Activated T-helper 2 cell treated with anti-CD3 and anti-CD28 coated beads, Interferon-gamma antibody, Interleukin-2, Interleukin-4, amounts not matched to agents 10 μg/mL and 5 μg/mL and 100 μg/mL, durations not matched to agents 14 hours and 24 hours and 36 hours (primary cell): ENCODE results near the gene RNF145. TPM values are rescaled to one million over a fixed set of nuclear protein-coding genes. Genes with fewer than 3 reads are reported as not detected.
"Not testable (repeated sequence)": the region's sequence is repeated elsewhere in the genome, so short reads cannot be mapped to it uniquely, and the experiment has no call there.

ENCODE experiments used
- DNase-seq: peaks from one replicate; pipeline ENCODE4 v3.0.0; 2021; ENCODE audit warnings: low spot score
- H3K27ac Mint-ChIP-seq: one replicate; pipeline ENCODE4 v1.8.0; 2021; ENCODE audit warnings: mixed read lengths
- H3K27me3 Mint-ChIP-seq: one replicate; pipeline ENCODE4 v1.8.0; 2021; ENCODE audit warnings: low read depth, mixed read lengths
- H3K36me3 Mint-ChIP-seq: one replicate; pipeline ENCODE4 v1.8.0; 2021; ENCODE audit warnings: low read depth, mixed read lengths
- H3K4me1 Mint-ChIP-seq: one replicate; pipeline ENCODE4 v1.8.0; 2021; ENCODE audit warnings: low read depth, mixed read lengths
- H3K4me3 Mint-ChIP-seq: one replicate; pipeline ENCODE4 v1.8.0; 2021; ENCODE audit warnings: low read depth, mild to moderate bottlenecking, moderate library complexity, mixed read lengths
- H3K9me3 Mint-ChIP-seq: one replicate; pipeline ENCODE4 v1.8.0; 2021; ENCODE audit warnings: mixed read lengths
- intact Hi-C: fragments of 100-400 bp; cut with micrococcal nuclease; formaldehyde crosslinking; loops from one replicate; pipeline ENCODE4 v1.15.1; 2023
- total RNA-seq: library from RNA; stranded (reverse); gene quantifications from 2 replicates; pipeline ENCODE4 v1.2.3, GENCODE V29; 2022

RNF145 gene
- total RNA-seq, 1 donor from 2014 or later: 124 TPM

- Mint-ChIP-seq H3K4me1 (peaks cover 48% of the 10 kb centered on the region), H3K36me3 (peaks cover 74% of the 10 kb centered on the region), H3K27me3 (no peaks in the 10 kb centered on the region), H3K9me3 (no peaks in the 10 kb centered on the region), H3K27ac (peak overlapping the region; percentile 54), H3K4me3 (no peak overlapping the region)
- no peak for DNase-seq
- intact Hi-C loops: loop anchor here (1.0 to 2.0 kb wide), 2 partner anchors 47 to 296 kb away; partner anchors contain the start of gene RNF145
Observed at GRCh38 chr5:159161361-159162214, 47.8 kb downstream of the RNF145 start.

DNA sequence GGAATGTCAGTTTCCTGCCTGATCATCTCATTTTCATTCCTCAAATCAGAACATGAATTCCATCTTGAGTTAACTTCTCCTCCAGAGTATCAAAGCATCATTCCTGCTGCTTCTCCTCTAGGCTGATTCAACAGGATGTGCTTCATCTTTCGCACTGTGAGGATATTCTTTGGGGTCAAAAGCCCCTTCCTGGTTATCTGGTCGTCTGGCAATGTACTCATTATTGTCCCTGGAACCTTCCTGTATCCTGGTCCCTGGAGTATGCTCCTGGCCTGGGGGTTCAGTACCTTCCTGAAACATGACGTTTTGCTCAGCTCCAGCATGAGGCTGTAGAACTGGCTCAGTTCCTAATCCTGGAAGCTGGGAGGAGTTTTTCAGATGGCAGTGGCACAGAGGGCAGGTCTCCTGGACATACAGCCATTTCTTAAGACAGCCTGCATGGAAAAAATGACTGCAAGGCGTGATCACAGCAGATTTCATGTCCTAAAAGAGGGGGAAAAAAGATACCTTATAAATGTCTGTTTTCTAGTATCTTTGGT lies 50.7 kb downstream of the RNF145 start:
- peaks cover 41% of the 10 kb centered on the region for H3K4me1 Mint-ChIP-seq
- not testable (repeated sequence) for H3K4me3 Mint-ChIP-seq, H3K27me3 Mint-ChIP-seq, DNase-seq, H3K9me3 Mint-ChIP-seq
- peaks cover 74% of the 10 kb centered on the region for H3K36me3 Mint-ChIP-seq
- intact Hi-C loops: loop anchor here (5.0 to 10.0 kb wide), 2 partner anchors 254 to 826 kb away; no protein-coding TSS in a partner anchor
- H3K27ac Mint-ChIP-seq: peak overlapping the region; percentile 8

- H3K4me3 Mint-ChIP-seq: no peak overlapping the region
- H3K36me3 Mint-ChIP-seq: peaks cover 64% of the 10 kb centered on the region
- intact Hi-C loops: loop anchor here (2.0 to 10.0 kb wide), 3 partner anchors 105 to 827 kb away; partner anchors contain the start of gene UBLCP1
- no peaks in the 10 kb centered on the region for H3K9me3 Mint-ChIP-seq
- H3K4me1 Mint-ChIP-seq: peaks cover 33% of the 10 kb centered on the region
- peaks cover under 1% of the 10 kb centered on the region for H3K27me3 Mint-ChIP-seq
- no peak for DNase-seq
- no peak overlapping the region for H3K27ac Mint-ChIP-seq
Observed at GRCh38 chr5:159157552-159157951, 51.8 kb downstream of the RNF145 start.

GRCh38 chr5:159156426-159157238 lies 52.7 kb downstream of the RNF145 start:
- Mint-ChIP-seq H3K27ac (no peak overlapping the region), H3K9me3 (no peaks in the 10 kb centered on the region), H3K27me3 (peaks cover 1% of the 10 kb centered on the region), H3K36me3 (peaks cover 59% of the 10 kb centered on the region), H3K4me1 (peaks cover 29% of the 10 kb centered on the region), H3K4me3 (no peak overlapping the region)
- intact Hi-C loops: loop anchor here (1.0 to 10.0 kb wide), 4 partner anchors 106 to 828 kb away; partner anchors contain the start of gene UBLCP1
- no peak for DNase-seq

DNA sequence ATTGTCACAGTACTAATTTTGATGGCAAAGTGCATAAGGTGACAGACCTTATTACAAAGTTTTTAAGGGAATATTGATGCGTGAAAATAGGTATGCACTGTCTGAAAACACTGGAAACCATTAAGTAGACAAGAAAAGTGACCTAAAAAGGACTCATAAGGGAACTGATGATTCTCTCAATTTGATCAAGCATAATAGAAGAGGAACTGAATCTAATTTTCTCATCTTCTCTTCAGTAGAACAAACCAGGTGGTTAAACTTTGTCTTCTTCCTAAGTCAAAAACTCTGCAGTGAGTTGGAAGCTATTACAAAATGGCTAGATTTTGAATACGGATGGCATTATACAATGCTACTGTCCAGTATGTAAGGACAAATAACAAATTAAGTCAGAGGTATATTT lies 53.4 kb downstream of the RNF145 start:
- no peak for DNase-seq
- Mint-ChIP-seq H3K27ac (no peak overlapping the region), H3K4me3 (no peak overlapping the region), H3K27me3 (peaks cover 4% of the 10 kb centered on the region), H3K36me3 (peaks cover 52% of the 10 kb centered on the region), H3K4me1 (peaks cover 23% of the 10 kb centered on the region), H3K9me3 (no peaks in the 10 kb centered on the region)
- intact Hi-C loops: loop anchor here (1.0 to 10.0 kb wide), 4 partner anchors 107 to 829 kb away; partner anchors contain the start of gene UBLCP1

DNA sequence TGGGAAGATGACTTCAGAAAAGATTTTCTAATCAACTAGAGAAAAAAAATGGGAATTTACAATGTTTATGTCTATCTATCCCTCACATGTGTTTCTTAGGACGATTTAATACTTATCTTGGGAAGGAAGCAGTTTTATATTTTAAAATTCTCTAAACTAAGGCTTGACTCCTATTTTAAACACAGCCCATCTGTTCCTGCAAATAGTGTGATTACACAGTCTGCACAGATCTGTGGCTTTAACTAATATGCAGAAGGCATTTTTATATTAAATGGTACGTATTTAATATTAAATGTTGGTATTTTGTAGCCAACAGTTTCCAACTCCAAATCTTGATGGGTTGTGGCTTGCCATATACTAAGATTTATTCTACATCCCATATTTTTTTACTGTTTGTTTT lies 56.5 kb downstream of the RNF145 start:
- intact Hi-C loops: loop anchor here (10.0 kb wide), 1 partner anchor 832 kb away; no protein-coding TSS in a partner anchor
- H3K27ac Mint-ChIP-seq: no peak overlapping the region
- no peaks in the 10 kb centered on the region for H3K9me3 Mint-ChIP-seq
- H3K27me3 Mint-ChIP-seq: peaks cover 16% of the 10 kb centered on the region
- DNase-seq: no peak
- peaks cover 24% of the 10 kb centered on the region for H3K36me3 Mint-ChIP-seq
- H3K4me1 Mint-ChIP-seq: peaks cover 16% of the 10 kb centered on the region
- no peak overlapping the region for H3K4me3 Mint-ChIP-seq

DNA sequence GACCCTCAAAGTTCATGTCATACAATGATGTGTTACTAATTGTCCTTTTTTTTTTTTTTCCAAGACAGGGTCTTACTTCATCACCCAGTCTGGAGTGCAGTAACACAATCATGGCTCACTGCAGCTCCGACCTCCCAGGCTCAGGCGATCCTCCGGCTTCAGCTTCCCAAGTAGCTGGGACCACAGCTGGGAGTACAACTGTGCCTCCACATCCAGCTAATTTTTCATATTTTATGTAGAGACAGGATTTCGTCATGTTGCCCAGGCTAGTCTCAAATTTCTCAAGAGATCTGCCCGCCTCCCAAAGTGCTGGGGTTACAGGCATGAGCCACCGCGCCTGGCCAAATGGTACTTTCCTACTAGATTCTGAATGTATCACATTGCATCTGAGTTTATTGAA lies 60.3 kb downstream of the RNF145 start:
- Mint-ChIP-seq H3K9me3 (no peaks in the 10 kb centered on the region), H3K27me3 (peaks cover 20% of the 10 kb centered on the region), H3K4me3 (no peak overlapping the region), H3K4me1 (peaks cover 2% of the 10 kb centered on the region), H3K27ac (no peak overlapping the region), H3K36me3 (no peaks in the 10 kb centered on the region)
- intact Hi-C loops: no loop called here
- DNase-seq: no peak

DNA sequence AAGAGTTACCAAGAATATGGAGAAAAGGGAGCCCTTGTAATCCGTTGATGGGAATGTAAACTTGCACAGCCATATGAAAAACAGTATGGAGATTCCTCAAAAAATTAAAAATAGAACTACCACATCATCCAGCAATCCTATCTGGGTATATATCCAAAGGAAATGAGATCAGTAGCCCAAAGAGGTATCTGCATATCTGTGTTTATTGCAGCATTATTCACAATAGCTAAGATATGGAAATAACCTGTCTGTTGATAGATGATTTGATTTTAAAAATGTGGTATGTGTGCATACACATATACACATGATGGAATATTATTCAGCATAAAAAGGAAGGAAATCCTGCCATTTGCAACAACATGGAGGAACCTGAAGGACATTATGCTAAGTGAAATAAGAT lies 61.4 kb downstream of the RNF145 start:
- no peaks in the 10 kb centered on the region for H3K9me3 Mint-ChIP-seq
- DNase-seq: no peak
- intact Hi-C loops: no loop called here
- peaks cover 28% of the 10 kb centered on the region for H3K27me3 Mint-ChIP-seq
- H3K4me3 Mint-ChIP-seq: no peak overlapping the region
- H3K27ac Mint-ChIP-seq: no peak overlapping the region
- H3K4me1 Mint-ChIP-seq: peaks cover 2% of the 10 kb centered on the region
- no peaks in the 10 kb centered on the region for H3K36me3 Mint-ChIP-seq

- H3K27ac Mint-ChIP-seq: no peak overlapping the region
- H3K4me3 Mint-ChIP-seq: no peak overlapping the region
- no peak for DNase-seq
- H3K9me3 Mint-ChIP-seq: no peaks in the 10 kb centered on the region
- peaks cover 34% of the 10 kb centered on the region for H3K27me3 Mint-ChIP-seq
- peaks cover 2% of the 10 kb centered on the region for H3K4me1 Mint-ChIP-seq
- intact Hi-C loops: no loop called here
- no peaks in the 10 kb centered on the region for H3K36me3 Mint-ChIP-seq
Observed at GRCh38 chr5:159146839-159147238, 62.5 kb downstream of the RNF145 start.

- DNase-seq, H3K27ac Mint-ChIP-seq, H3K4me3 Mint-ChIP-seq, H3K4me1 Mint-ChIP-seq, H3K36me3 Mint-ChIP-seq, intact Hi-C loops, H3K9me3 Mint-ChIP-seq: not testable (repeated sequence)
- peaks cover 33% of the 10 kb centered on the region for H3K27me3 Mint-ChIP-seq
Observed at GRCh38 chr5:159145160-159145559, 64.2 kb downstream of the RNF145 start.

DNA sequence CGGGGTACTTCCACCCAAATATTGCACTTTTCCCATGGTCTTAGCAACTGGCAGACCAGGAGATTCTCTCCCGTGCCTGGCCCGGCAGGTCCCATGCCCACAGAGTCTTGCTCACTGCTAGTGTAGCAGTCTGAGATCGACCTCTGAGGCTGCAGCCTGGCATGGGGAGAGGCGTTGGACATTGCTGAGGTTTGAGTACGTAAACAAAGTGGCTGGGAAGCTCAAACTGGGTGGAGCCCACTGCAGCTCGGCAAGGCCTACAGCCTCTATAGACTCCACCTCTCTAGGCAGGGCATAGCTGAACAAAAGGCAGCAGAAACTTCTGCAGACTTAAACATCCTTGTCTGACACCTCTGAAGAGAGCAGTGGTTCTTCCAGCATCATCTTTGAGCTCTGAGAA lies 69.6 kb downstream of the RNF145 start:
- DNase-seq: no peak
- intact Hi-C loops: no loop called here
- H3K4me3 Mint-ChIP-seq: no peak overlapping the region
- H3K4me1 Mint-ChIP-seq: no peaks in the 10 kb centered on the region
- H3K36me3 Mint-ChIP-seq: no peaks in the 10 kb centered on the region
- H3K9me3 Mint-ChIP-seq: no peaks in the 10 kb centered on the region
- H3K27me3 Mint-ChIP-seq: peaks cover 34% of the 10 kb centered on the region
- H3K27ac Mint-ChIP-seq: no peak overlapping the region

GRCh38 chr5:159135896-159136531 lies 73.3 kb downstream of the RNF145 start:
- no peak for DNase-seq
- Mint-ChIP-seq H3K27me3 (peaks cover 18% of the 10 kb centered on the region), H3K4me1 (peaks cover 4% of the 10 kb centered on the region), H3K9me3 (no peaks in the 10 kb centered on the region), H3K4me3 (no peak overlapping the region), H3K27ac (no peak overlapping the region), H3K36me3 (no peaks in the 10 kb centered on the region)
- intact Hi-C loops: no loop called here
